Chondrocyte (in vitro differentiated cells): ENCODE data around the gene CELF2. TPM values are rescaled to one million over a fixed set of nuclear protein-coding genes. Genes with fewer than 3 reads are reported as not detected.

Experiments used
- DNase-seq: peaks from one replicate; pipeline ENCODE4 v3.0.0; 2021; ENCODE audit warnings: mixed read lengths, low spot score
- H3K27ac Mint-ChIP-seq: one replicate; pipeline ENCODE4 v1.8.0; 2021; ENCODE audit warnings: mild to moderate bottlenecking, moderate library complexity, mixed read lengths; ENCODE audit not compliant: unreplicated experiment
- H3K27me3 Mint-ChIP-seq: 2 replicates; pipeline ENCODE4 v1.8.0; 2021; ENCODE audit warnings: low read depth, mixed read lengths
- H3K36me3 Mint-ChIP-seq: 2 replicates; pipeline ENCODE4 v1.8.0; 2021; ENCODE audit warnings: low read depth, mixed read lengths
- H3K4me1 Mint-ChIP-seq: 2 replicates; pipeline ENCODE4 v1.8.0; 2021; ENCODE audit warnings: low read depth, mild to moderate bottlenecking, mixed read lengths
- H3K4me3 Mint-ChIP-seq: one replicate; pipeline ENCODE4 v1.8.0; 2021; ENCODE audit warnings: mild to moderate bottlenecking, moderate library complexity, mixed read lengths; ENCODE audit not compliant: unreplicated experiment
- H3K9me3 Mint-ChIP-seq: 2 replicates; pipeline ENCODE4 v1.8.0; 2021; ENCODE audit warnings: low read depth, mixed read lengths
- total RNA-seq: library from RNA; stranded (reverse); gene quantifications from 3 replicates; pipeline ENCODE4 v1.2.1, GENCODE V29; 2021
- TF ChIP-seq, protein P1 (sequence below): fragments of 200-600 bp; sonication (generic); IDR thresholded peaks from 2 replicates; pipeline ENCODE4 v1.5.0; 2021; ENCODE audit warnings: antibody characterized with exemption, mild to moderate bottlenecking, moderate library complexity

CELF2 gene
- total RNA-seq, 1 donor from 2014 or later: 44.3 TPM

- Mint-ChIP-seq H3K27ac (no peak overlapping the region), H3K4me1 (peaks cover 9% of the 10 kb centered on the region), H3K36me3 (no peaks in the 10 kb centered on the region), H3K27me3 (no peaks in the 10 kb centered on the region), H3K4me3 (no peak overlapping the region), H3K9me3 (no peaks in the 10 kb centered on the region)
- DNase-seq: no peak
- TF ChIP-seq, protein P1, sequence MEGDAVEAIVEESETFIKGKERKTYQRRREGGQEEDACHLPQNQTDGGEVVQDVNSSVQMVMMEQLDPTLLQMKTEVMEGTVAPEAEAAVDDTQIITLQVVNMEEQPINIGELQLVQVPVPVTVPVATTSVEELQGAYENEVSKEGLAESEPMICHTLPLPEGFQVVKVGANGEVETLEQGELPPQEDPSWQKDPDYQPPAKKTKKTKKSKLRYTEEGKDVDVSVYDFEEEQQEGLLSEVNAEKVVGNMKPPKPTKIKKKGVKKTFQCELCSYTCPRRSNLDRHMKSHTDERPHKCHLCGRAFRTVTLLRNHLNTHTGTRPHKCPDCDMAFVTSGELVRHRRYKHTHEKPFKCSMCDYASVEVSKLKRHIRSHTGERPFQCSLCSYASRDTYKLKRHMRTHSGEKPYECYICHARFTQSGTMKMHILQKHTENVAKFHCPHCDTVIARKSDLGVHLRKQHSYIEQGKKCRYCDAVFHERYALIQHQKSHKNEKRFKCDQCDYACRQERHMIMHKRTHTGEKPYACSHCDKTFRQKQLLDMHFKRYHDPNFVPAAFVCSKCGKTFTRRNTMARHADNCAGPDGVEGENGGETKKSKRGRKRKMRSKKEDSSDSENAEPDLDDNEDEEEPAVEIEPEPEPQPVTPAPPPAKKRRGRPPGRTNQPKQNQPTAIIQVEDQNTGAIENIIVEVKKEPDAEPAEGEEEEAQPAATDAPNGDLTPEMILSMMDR: no peak
These were observed 55.7 kb downstream of the CELF2 start for GRCh38 chr10:11073410-11073809.

DNA sequence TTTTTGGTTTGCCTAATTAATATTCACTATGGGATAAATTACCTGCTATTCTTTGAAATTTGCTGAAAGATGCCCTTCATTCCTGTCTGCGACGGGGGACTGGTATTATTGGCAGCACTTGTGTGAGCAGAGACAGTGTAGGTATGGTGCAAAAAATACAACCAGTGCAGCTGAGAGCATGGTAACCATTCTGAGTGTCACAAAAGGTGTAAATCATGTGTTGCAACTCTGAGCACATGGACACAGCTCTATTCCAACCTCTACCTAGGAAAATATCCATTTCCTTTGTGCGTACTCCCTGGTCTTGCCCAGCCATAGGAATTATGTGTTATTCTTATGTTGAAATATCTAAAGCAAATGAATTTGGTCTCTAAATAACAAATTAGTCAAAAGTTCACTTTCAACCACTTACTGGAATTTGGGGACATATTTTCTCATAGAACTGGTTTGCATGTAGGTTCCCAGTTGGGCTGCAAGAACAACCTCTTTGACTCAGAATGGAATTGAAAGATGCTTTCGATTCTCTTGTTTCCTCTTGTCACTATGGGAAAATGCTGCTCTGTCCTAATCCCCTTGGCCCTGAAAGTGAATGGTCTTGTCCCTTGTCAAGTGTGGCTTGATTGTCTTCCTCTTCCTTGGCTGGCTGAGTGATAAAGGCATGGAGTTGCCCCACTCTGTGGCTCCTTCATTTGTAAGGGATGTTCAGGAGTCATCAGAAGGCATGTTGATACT is 57.0 kb downstream of the CELF2 start:
- no peaks in the 10 kb centered on the region for H3K9me3 Mint-ChIP-seq
- TF ChIP-seq, protein P1: no peak

DNA sequence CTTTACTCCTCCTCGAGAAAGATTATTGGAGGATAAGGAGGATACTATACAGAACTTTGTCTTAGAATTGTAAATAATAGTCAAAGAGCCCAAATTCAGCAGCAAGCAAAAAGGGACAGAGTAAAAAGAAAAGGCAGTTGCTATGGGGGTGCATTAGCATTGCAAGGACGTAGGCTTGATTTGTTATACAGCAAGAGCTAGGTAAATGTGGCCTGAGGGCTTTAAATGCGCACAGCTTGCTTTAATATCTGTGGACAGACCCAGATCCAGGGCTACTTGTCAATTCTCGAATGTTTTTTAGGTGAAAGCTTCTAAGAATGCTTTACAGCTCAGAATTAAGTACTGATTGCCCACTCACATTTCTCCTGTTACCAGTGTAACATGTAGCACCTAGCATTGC is 58.5 kb downstream of the CELF2 start:
- Mint-ChIP-seq H3K4me1 (peaks cover 6% of the 10 kb centered on the region), H3K27ac (no peak overlapping the region), H3K27me3 (no peaks in the 10 kb centered on the region), H3K36me3 (no peaks in the 10 kb centered on the region), H3K4me3 (no peak overlapping the region), H3K9me3 (no peaks in the 10 kb centered on the region)
- TF ChIP-seq, protein P1: no peak
- no peak for DNase-seq

More for the DNA sequence above, 57.0 kb downstream of the CELF2 start:
- Mint-ChIP-seq H3K27ac (no peak overlapping the region), H3K36me3 (no peaks in the 10 kb centered on the region), H3K4me3 (no peak overlapping the region), H3K4me1 (peaks cover 6% of the 10 kb centered on the region), H3K27me3 (no peaks in the 10 kb centered on the region)
- no peak for DNase-seq

DNA sequence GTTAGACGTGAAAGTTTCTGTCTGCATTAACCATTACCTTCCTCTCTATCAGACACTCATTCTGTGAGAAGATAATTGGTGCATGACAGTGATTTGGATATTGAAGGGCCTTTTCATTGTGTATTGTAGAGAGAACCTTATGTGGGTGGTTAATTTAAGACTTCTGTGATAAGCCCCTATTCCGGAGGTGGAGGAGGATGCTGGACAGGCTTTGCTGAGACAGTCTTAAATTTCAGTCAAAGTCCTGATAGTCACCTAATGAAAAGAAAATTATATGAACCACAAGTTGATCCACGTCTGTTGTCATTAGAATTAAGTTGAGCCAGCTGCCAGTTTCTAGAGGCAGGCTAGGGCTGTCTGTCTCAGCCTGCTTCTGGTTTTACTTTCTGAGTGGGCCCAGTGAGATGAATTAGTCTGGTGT is 62.9 kb downstream of the CELF2 start:
- H3K27me3 Mint-ChIP-seq: no peaks in the 10 kb centered on the region
- peaks cover 7% of the 10 kb centered on the region for H3K4me1 Mint-ChIP-seq
- TF ChIP-seq, protein P1: no peak
- no peak overlapping the region for H3K4me3 Mint-ChIP-seq
- H3K27ac Mint-ChIP-seq: no peak overlapping the region
- H3K9me3 Mint-ChIP-seq: no peaks in the 10 kb centered on the region
- no peaks in the 10 kb centered on the region for H3K36me3 Mint-ChIP-seq
- DNase-seq: no peak

DNA sequence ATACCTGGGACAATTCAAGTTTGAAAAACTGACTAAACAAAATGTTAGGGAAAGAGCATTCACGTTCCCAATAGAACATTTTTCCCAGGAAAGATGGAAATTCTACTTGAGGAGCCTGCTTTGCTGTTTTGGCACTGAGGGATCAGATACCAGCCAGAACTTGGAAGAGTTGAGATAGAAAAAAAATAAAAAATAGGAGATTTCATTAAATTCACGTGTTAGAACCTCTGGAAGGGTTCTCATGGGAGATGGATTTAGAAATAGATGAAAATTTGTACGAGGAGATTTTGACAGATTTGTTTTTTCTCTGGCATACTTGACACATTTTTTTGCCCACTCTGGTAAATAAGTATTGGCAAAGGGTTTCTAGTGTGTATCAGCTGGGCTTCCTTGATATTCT is 63.7 kb downstream of the CELF2 start:
- TF ChIP-seq, protein P1: no peak
- no peaks in the 10 kb centered on the region for H3K36me3 Mint-ChIP-seq
- DNase-seq: no peak
- H3K4me1 Mint-ChIP-seq: peaks cover 7% of the 10 kb centered on the region
- H3K9me3 Mint-ChIP-seq: no peaks in the 10 kb centered on the region
- H3K27me3 Mint-ChIP-seq: no peaks in the 10 kb centered on the region
- no peak overlapping the region for H3K27ac Mint-ChIP-seq
- H3K4me3 Mint-ChIP-seq: no peak overlapping the region
